Stimulated activated CD4-positive, alpha-beta T cell treated with anti-CD3 and anti-CD28 coated beads, TNF-alpha, amount 100 ng/mL, for 48 hours (primary cell): ENCODE data around the gene MMP23B.
"Not testable (repeated sequence)": the region's sequence is repeated elsewhere in the genome, so short reads cannot be mapped to it uniquely, and the experiment has no call there.

Experiments used
- DNase-seq, 3 donors: peaks; one replicate each; pipeline ENCODE4 v3.0.0-alpha.2; 2020; ENCODE audit warnings: low read depth in 3 of 3

MMP23B gene

GRCh38 chr1:1630965-1631781, 800 bp upstream of the MMP23B start:
- no peak for DNase-seq

- DNase-seq, result not testable (repeated sequence)
Observed at GRCh38 chr1:1633409-1633808, 1.4 kb downstream of the MMP23B start.

GRCh38 chr1:1634613-1635012, 2.6 kb downstream of the MMP23B start:
- not testable (repeated sequence) for DNase-seq

GRCh38 chr1:1636621-1637478, 4.9 kb downstream of the MMP23B start:
- DNase-seq, result not testable (repeated sequence)

- not testable (repeated sequence) for DNase-seq
Observed at GRCh38 chr1:1637479-1637875, 5.5 kb downstream of the MMP23B start.

GRCh38 chr1:1638528-1638927, 6.6 kb downstream of the MMP23B start:
- not testable (repeated sequence) for DNase-seq

- not testable (repeated sequence) for DNase-seq
Observed at GRCh38 chr1:1639368-1639767, 7.4 kb downstream of the MMP23B start.

- not testable (repeated sequence) for DNase-seq
Observed at GRCh38 chr1:1640081-1640480, 8.1 kb downstream of the MMP23B start.

GRCh38 chr1:1640711-1641461, 8.9 kb downstream of the MMP23B start:
- not testable (repeated sequence) for DNase-seq

GRCh38 chr1:1646326-1646725, 14.4 kb downstream of the MMP23B start:
- DNase-seq, result not testable (repeated sequence)

- not testable (repeated sequence) for DNase-seq
Observed at GRCh38 chr1:1647567-1648241, 15.7 kb downstream of the MMP23B start.

GRCh38 chr1:1648265-1648664, 16.3 kb downstream of the MMP23B start:
- DNase-seq, result not testable (repeated sequence)

- peak; percentile 89 to 99 (median 99) for DNase-seq
Observed at GRCh38 chr1:1658583-1659549, 26.9 kb downstream of the MMP23B start, which contains the start of gene CDK11B. Gene CDK11B (minus strand): TSS chr1:1659004. CDS start chr1:1657485, 1,519 bp downstream.

- not testable (repeated sequence) for DNase-seq
Observed at GRCh38 chr1:1662392-1662791, 30.4 kb downstream of the MMP23B start.

- DNase-seq, result not testable (repeated sequence)
Observed at GRCh38 chr1:1662830-1663560, 31.0 kb downstream of the MMP23B start.

GRCh38 chr1:1664318-1664717, 32.3 kb downstream of the MMP23B start:
- DNase-seq, result not testable (repeated sequence)

- DNase-seq, result no peak
Observed at GRCh38 chr1:1664941-1665814, 33.2 kb downstream of the MMP23B start.

GRCh38 chr1:1665815-1666251, 33.9 kb downstream of the MMP23B start:
- DNase-seq, result peak in 1 of 3 donors; percentile 37
